AG09309 (cell line): ENCODE data around the gene TMEM164.

Experiments
- DNase-seq: peaks from one replicate; pipeline ENCODE4 v3.0.0-alpha.2; 2010; ENCODE audit warnings: low read depth
- H3K4me3 ChIP-seq: 2 replicates; pipeline ENCODE4 v1.5.1; 2011; ENCODE audit warnings: mild to moderate bottlenecking, low read depth, low read length, moderate library complexity; ENCODE audit not compliant: control insufficient read depth
- TF ChIP-seq, protein P1 (sequence below): IDR thresholded peaks from 2 replicates; pipeline ENCODE4 v1.5.1; 2011; ENCODE audit warnings: mild to moderate bottlenecking, low read depth, low read length, inconsistent platforms; ENCODE audit not compliant: insufficient read depth, control insufficient read depth; ENCODE audit errors: missing control alignments

The TMEM164 gene

DNA sequence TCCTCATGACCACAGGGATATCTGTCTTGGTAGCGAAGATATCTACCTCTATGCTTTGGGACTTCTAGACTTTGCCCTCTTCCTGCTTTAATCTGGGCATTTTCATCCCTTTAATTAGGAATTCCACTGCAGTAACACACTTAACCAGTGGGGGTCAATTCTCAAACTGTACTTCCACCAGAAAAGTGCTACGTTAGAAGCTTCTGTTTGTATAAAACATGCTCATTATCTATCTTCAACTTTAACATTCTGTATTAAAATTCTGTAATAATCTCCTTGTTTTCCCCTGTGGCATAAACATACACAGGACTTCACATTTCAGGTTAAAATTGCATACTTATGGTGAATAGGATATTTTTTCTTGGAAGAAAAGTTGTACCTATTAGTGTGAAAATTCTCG is 209.4 kb downstream of the TMEM164 start:
- TF ChIP-seq, protein P1, sequence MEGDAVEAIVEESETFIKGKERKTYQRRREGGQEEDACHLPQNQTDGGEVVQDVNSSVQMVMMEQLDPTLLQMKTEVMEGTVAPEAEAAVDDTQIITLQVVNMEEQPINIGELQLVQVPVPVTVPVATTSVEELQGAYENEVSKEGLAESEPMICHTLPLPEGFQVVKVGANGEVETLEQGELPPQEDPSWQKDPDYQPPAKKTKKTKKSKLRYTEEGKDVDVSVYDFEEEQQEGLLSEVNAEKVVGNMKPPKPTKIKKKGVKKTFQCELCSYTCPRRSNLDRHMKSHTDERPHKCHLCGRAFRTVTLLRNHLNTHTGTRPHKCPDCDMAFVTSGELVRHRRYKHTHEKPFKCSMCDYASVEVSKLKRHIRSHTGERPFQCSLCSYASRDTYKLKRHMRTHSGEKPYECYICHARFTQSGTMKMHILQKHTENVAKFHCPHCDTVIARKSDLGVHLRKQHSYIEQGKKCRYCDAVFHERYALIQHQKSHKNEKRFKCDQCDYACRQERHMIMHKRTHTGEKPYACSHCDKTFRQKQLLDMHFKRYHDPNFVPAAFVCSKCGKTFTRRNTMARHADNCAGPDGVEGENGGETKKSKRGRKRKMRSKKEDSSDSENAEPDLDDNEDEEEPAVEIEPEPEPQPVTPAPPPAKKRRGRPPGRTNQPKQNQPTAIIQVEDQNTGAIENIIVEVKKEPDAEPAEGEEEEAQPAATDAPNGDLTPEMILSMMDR, result peak; percentile 25
- DNase-seq, result no peak
- H3K4me3 ChIP-seq, result no peak overlapping the region

- H3K4me3 ChIP-seq, result no peak overlapping the region
- no peak for DNase-seq
- TF ChIP-seq, protein P1, result no peak
Observed at GRCh38 chrX:110213183-110213582, 210.3 kb downstream of the TMEM164 start.

GRCh38 chrX:110214684-110215083 is 211.8 kb downstream of the TMEM164 start:
- no peak for DNase-seq
- TF ChIP-seq, protein P1, result no peak
- H3K4me3 ChIP-seq, result no peak overlapping the region

GRCh38 chrX:110215411-110215810 is 212.5 kb downstream of the TMEM164 start:
- no peak overlapping the region for H3K4me3 ChIP-seq
- no peak for DNase-seq
- TF ChIP-seq, protein P1, result no peak

- DNase-seq, result no peak
- TF ChIP-seq, protein P1, result no peak
- H3K4me3 ChIP-seq, result no peak overlapping the region
Observed at GRCh38 chrX:110216027-110216426, 213.1 kb downstream of the TMEM164 start.

GRCh38 chrX:110218591-110218990 is 215.7 kb downstream of the TMEM164 start:
- H3K4me3 ChIP-seq, result no peak overlapping the region
- no peak for DNase-seq
- TF ChIP-seq, protein P1, result no peak

- H3K4me3 ChIP-seq, result no peak overlapping the region
- TF ChIP-seq, protein P1, result no peak
- DNase-seq, result no peak
Observed at GRCh38 chrX:110219920-110220319, 217.0 kb downstream of the TMEM164 start.
